ENCODE data around the gene EPHB1. TPM values are rescaled to one million over a fixed set of nuclear protein-coding genes. Genes with fewer than 3 reads are reported as not detected.

The EPHB1 gene
- polyA plus RNA-seq, 3 donors = 0.06 to 0.55 TPM; not detected in 1

GRCh38 chr3:134807189-134807588 is 12.1 kb downstream of the EPHB1 start:
- H3K79me2 ChIP-seq (ENCODE audit: insufficient read depth, low read length) = no peaks in the 10 kb centered on the region
- no peak overlapping the region for H3K4me3 ChIP-seq (replicated peaks in 1 of 3; ENCODE audit: low read depth in 2 of 3, low read length in 3 of 3)
- Mint-ChIP-seq H3K4me3 (no peak overlapping the region), H3K4me1 (no peaks in the 10 kb centered on the region), H3K27ac (no peak overlapping the region), H3K36me3 (no peaks in the 10 kb centered on the region), H3K27me3 (ENCODE audit: low read depth in 3 of 3) (peaks cover 11 to 36% (median 13%) of the 10 kb centered on the region in 3 donors), H3K9me3 (peaks cover 0 to 3% (median 0%) of the 10 kb centered on the region in 7 donors)
- H4K20me1 ChIP-seq (ENCODE audit: insufficient read depth, low read length) = no peaks in the 10 kb centered on the region
- no peaks in the 10 kb centered on the region for H3K4me1 ChIP-seq (ENCODE audit: control insufficient read depth in 1 of 2, insufficient read depth in 2 of 2, low read length in 2 of 2)
- WGBS (ENCODE audit: insufficient coverage) = 69% methylated on average over 4 of the region's 6 CpGs
- no peaks in the 10 kb centered on the region for H3K36me3 ChIP-seq (replicated peaks in 1 of 2; ENCODE audit: control insufficient read depth in 1 of 2, insufficient read depth in 2 of 2, low read length in 2 of 2)
- H3K4me2 ChIP-seq (replicated peaks; ENCODE audit: extremely low read depth, low read length, poor library complexity, severe bottlenecking) = no peak overlapping the region
- DNase-seq = no peak
- TF ChIP-seq, protein P1, sequence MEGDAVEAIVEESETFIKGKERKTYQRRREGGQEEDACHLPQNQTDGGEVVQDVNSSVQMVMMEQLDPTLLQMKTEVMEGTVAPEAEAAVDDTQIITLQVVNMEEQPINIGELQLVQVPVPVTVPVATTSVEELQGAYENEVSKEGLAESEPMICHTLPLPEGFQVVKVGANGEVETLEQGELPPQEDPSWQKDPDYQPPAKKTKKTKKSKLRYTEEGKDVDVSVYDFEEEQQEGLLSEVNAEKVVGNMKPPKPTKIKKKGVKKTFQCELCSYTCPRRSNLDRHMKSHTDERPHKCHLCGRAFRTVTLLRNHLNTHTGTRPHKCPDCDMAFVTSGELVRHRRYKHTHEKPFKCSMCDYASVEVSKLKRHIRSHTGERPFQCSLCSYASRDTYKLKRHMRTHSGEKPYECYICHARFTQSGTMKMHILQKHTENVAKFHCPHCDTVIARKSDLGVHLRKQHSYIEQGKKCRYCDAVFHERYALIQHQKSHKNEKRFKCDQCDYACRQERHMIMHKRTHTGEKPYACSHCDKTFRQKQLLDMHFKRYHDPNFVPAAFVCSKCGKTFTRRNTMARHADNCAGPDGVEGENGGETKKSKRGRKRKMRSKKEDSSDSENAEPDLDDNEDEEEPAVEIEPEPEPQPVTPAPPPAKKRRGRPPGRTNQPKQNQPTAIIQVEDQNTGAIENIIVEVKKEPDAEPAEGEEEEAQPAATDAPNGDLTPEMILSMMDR (IDR thresholded peaks at IDR 0.05) = no peak
- no peaks in the 10 kb centered on the region for H3K27me3 ChIP-seq (ENCODE audit: control insufficient read depth in 2 of 2, insufficient read depth in 2 of 2, low read length in 2 of 2)
- no peak overlapping the region for H2AFZ ChIP-seq (ENCODE audit: insufficient read depth, low read depth, low read length, poor library complexity, severe bottlenecking)
- no peaks in the 10 kb centered on the region for H3K9me3 ChIP-seq (replicated peaks in 1 of 2; ENCODE audit: control insufficient read depth in 1 of 2, insufficient read depth in 1 of 2, low read length in 2 of 2)
- H3K27ac ChIP-seq (ENCODE audit: low read depth in 1 of 2, low read length in 2 of 2) = no peak overlapping the region
- no peak overlapping the region for H3K9ac ChIP-seq (ENCODE audit: insufficient read depth, low read length, poor library complexity, severe bottlenecking)
- intact Hi-C loops (cut with micrococcal nuclease) = no loop called here

DNA sequence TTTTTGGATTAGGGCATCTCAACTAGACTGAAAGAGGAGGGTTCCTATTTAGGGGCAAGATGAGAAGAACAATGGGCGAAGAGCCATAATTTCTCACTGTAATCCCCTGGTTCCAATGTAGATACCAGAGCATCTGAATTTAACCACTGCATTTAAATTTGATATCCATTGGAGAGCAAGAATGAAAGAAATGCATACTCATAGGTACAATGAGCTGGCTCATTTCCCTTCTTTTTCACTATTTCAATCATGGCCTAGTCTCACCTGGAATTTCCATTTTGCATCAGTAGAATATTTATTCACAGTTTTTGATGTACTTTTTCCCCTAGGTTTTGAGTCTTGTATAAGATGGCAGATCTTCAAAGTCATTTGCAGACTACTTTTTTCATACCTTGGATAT is 13.8 kb downstream of the EPHB1 start:
- intact Hi-C loops (cut with micrococcal nuclease) = no loop called here
- H3K27ac Mint-ChIP-seq = no peak overlapping the region
- Histone ChIP-seq H3K27ac (ENCODE audit: low read depth in 1 of 2, low read length in 2 of 2) (no peak overlapping the region), H3K36me3 (replicated peaks in 1 of 2; ENCODE audit: control insufficient read depth in 1 of 2, insufficient read depth in 2 of 2, low read length in 2 of 2) (no peaks in the 10 kb centered on the region), H3K9me3 (replicated peaks in 1 of 2; ENCODE audit: control insufficient read depth in 1 of 2, insufficient read depth in 1 of 2, low read length in 2 of 2) (no peaks in the 10 kb centered on the region), H3K9ac (ENCODE audit: insufficient read depth, low read length, poor library complexity, severe bottlenecking) (no peak overlapping the region), H3K4me3 (replicated peaks in 1 of 3; ENCODE audit: low read depth in 2 of 3, low read length in 3 of 3) (no peak overlapping the region), H4K20me1 (ENCODE audit: insufficient read depth, low read length) (no peaks in the 10 kb centered on the region), H3K27me3 (ENCODE audit: control insufficient read depth in 2 of 2, insufficient read depth in 2 of 2, low read length in 2 of 2) (no peaks in the 10 kb centered on the region), H3K79me2 (ENCODE audit: insufficient read depth, low read length) (no peaks in the 10 kb centered on the region), H3K4me2 (replicated peaks; ENCODE audit: extremely low read depth, low read length, poor library complexity, severe bottlenecking) (no peak overlapping the region), H3K4me1 (ENCODE audit: control insufficient read depth in 1 of 2, insufficient read depth in 2 of 2, low read length in 2 of 2) (no peaks in the 10 kb centered on the region), H2AFZ (ENCODE audit: insufficient read depth, low read depth, low read length, poor library complexity, severe bottlenecking) (no peak overlapping the region)
- DNase-seq = no peak
- no peak overlapping the region for H3K4me3 Mint-ChIP-seq
- no peaks in the 10 kb centered on the region for H3K4me1 Mint-ChIP-seq
- H3K27me3 Mint-ChIP-seq (ENCODE audit: low read depth in 3 of 3) = peaks cover 9 to 25% (median 13%) of the 10 kb centered on the region in 3 donors
- no CpG with 5 or more reads among the region's 1 CpG for WGBS (ENCODE audit: insufficient coverage)
- peaks cover 0 to 3% (median 0%) of the 10 kb centered on the region in 7 donors for H3K9me3 Mint-ChIP-seq
- TF ChIP-seq, protein P1 (IDR thresholded peaks at IDR 0.05) = no peak
- no peaks in the 10 kb centered on the region for H3K36me3 Mint-ChIP-seq
